GM12878 (cell line): ENCODE results near the gene HPSE2. TPM values are rescaled to one million over a fixed set of nuclear protein-coding genes. Genes with fewer than 3 reads are reported as not detected.

ENCODE experiments used
- ATAC-seq: fragments of 200-7000 bp; cut with Tn5 transposase; 3 replicates; pipeline ENCODE4 v1.9.1; 2020; ENCODE audit warnings: mild to moderate bottlenecking, moderate library complexity
- BruUV-seq: library from RNA; stranded (reverse); fragments of 400-500 nt; replicated peaks from 2 replicates; lab custom pipeline; 2021; lab: Mats Ljungman, UMichigan
- CTCF ChIA-PET: fragments of 300-600 bp; sonication (Branson Sonifier 250); formaldehyde crosslinking; extraction: SDS; loops from one replicate; lab custom pipeline; 2021; ENCODE audit warnings: inconsistent platforms; lab: Yijun Ruan, JAX
- POLR2A ChIA-PET: fragments of 350-600 bp; formaldehyde crosslinking; extraction: SDS; loops from one replicate; lab custom pipeline; 2021; ENCODE audit warnings: inconsistent platforms; lab: Charles Lee
- RAD21 ChIA-PET: fragments of 300-600 bp; sonication (Branson Sonifier 250); formaldehyde crosslinking; loops from one replicate; lab custom pipeline; 2023; ENCODE audit warnings: antibody characterized with exemption; ENCODE audit not compliant: unreplicated experiment; lab: Charles Lee
- SMC1A ChIA-PET: fragments of 300-600 bp; sonication (Branson Sonifier 250); formaldehyde crosslinking; loops from one replicate; lab custom pipeline; 2023; ENCODE audit not compliant: unreplicated experiment, uncharacterized antibody; lab: Charles Lee
- DNase-seq: peaks from one replicate; pipeline ENCODE4 v3.0.0-alpha.2; 2011; ENCODE audit warnings: low read depth, low spot score
- FAIRE-seq: peaks from 3 replicates; lab custom pipeline; 2011; peaks lifted over from hg19 to GRCh38; lab: Jason Lieb, UNC
- H2AFZ ChIP-seq: 2 replicates; pipeline ENCODE4 v1.6.0; 2011; ENCODE audit warnings: low read depth, low read length, control low read depth; ENCODE audit not compliant: control insufficient read depth
- H3K27ac ChIP-seq: 2 replicates; pipeline ENCODE4 v1.5.1; 2011; ENCODE audit warnings: control low read depth; ENCODE audit not compliant: control insufficient read depth, insufficient read depth
- H3K27me3 ChIP-seq, 2 experiments: replicated peaks in 1 of 2; 2 replicates each; pipeline versions ENCODE4 v1.6.0 to v1.6.1; 2011; ENCODE audit warnings: low read length in 1 of 2; ENCODE audit not compliant: control insufficient read depth in 2 of 2, insufficient read depth in 2 of 2
- H3K36me3 ChIP-seq, 2 experiments: 2 replicates each; pipeline ENCODE4 v1.5.1; 2011; ENCODE audit warnings: low read length in 1 of 2; ENCODE audit not compliant: control insufficient read depth in 2 of 2, insufficient read depth in 2 of 2
- H3K4me1 ChIP-seq: 2 replicates; pipeline ENCODE4 v1.6.1; 2011; ENCODE audit warnings: mild to moderate bottlenecking, low read length, moderate library complexity, mixed read lengths; ENCODE audit not compliant: control insufficient read depth, insufficient read depth
- H3K4me2 ChIP-seq: 2 replicates; pipeline ENCODE4 v1.6.0; 2011; ENCODE audit warnings: control low read depth; ENCODE audit not compliant: control insufficient read depth, insufficient read depth
- H3K4me3 ChIP-seq: fragments of 200-600 bp; sonication (generic); 2 replicates; pipeline ENCODE4 v1.5.1; 2016
- H3K79me2 ChIP-seq: 2 replicates; pipeline ENCODE4 v1.6.0; 2011; ENCODE audit warnings: low read length; ENCODE audit not compliant: control insufficient read depth, insufficient read depth
- H3K9ac ChIP-seq: 2 replicates; pipeline ENCODE4 v1.8.0; 2011; ENCODE audit warnings: low read length, control low read depth, mixed read lengths; ENCODE audit not compliant: control insufficient read depth, insufficient read depth
- H3K9me3 ChIP-seq: replicated peaks from 3 replicates; pipeline ENCODE4 v1.5.1; 2011; ENCODE audit warnings: mild to moderate bottlenecking, low read length; ENCODE audit not compliant: control insufficient read depth, insufficient read depth
- H4K20me1 ChIP-seq: 2 replicates; pipeline ENCODE4 v1.6.0; 2011; ENCODE audit not compliant: control insufficient read depth, insufficient read depth
- BACH1 ChIP-seq: fragments of 450-650 bp; IDR thresholded peaks from 2 replicates; pipeline ENCODE4 v1.6.1; 2017; ENCODE audit warnings: mild to moderate bottlenecking, borderline replicate concordance
- BCL11A ChIP-seq: IDR thresholded peaks from 2 replicates; pipeline ENCODE4 v1.6.1; 2011; ENCODE audit warnings: low read depth, low read length
- BCLAF1 ChIP-seq: fragments of 450-650 bp; IDR thresholded peaks from 2 replicates; pipeline ENCODE4 v1.6.1; 2017; ENCODE audit warnings: antibody characterized with exemption, mild to moderate bottlenecking, moderate library complexity
- CBFB ChIP-seq: IDR thresholded peaks from 2 replicates; pipeline ENCODE4 v1.6.1; 2016; ENCODE audit warnings: antibody characterized with exemption, low read depth
- ETV6 ChIP-seq, 2 experiments: fragments of 450-650 bp in 1 of 2; IDR thresholded peaks in 1 of 2; conservative IDR thresholded peaks in 1 of 2; 2 replicates each; pipeline ENCODE4 v1.6.1; 2014; ENCODE audit warnings: antibody characterized with exemption in 1 of 2, borderline replicate concordance in 1 of 2, low read depth in 1 of 2, mild to moderate bottlenecking in 1 of 2, moderate library complexity in 1 of 2
- GATAD2B ChIP-seq: fragments of 450-650 bp; conservative IDR thresholded peaks from 2 replicates; pipeline ENCODE4 v1.6.1; 2017; ENCODE audit warnings: low read depth, mild to moderate bottlenecking, moderate library complexity
- HCFC1 ChIP-seq: fragments of 150-350 bp; IDR thresholded peaks from 2 replicates; pipeline ENCODE4 v1.6.1; 2014; ENCODE audit warnings: low read length
- KDM1A ChIP-seq: fragments of 200-600 bp; sonication (generic); IDR thresholded peaks from 2 replicates; pipeline ENCODE4 v1.6.1; 2016; ENCODE audit warnings: borderline replicate concordance
- MEF2A ChIP-seq: IDR thresholded peaks from 2 replicates; pipeline ENCODE4 v1.6.1; 2011; ENCODE audit warnings: low read depth, mild to moderate bottlenecking, low read length, moderate library complexity; ENCODE audit not compliant: insufficient read depth
- NFXL1 ChIP-seq: fragments of 450-650 bp; IDR thresholded peaks from 2 replicates; pipeline ENCODE4 v1.6.1; 2017; ENCODE audit warnings: antibody characterized with exemption, mild to moderate bottlenecking, borderline replicate concordance
- RAD21 ChIP-seq: IDR thresholded peaks from 2 replicates; pipeline ENCODE4 v1.6.1; 2011; ENCODE audit warnings: mild to moderate bottlenecking, low read depth, low read length, moderate library complexity; ENCODE audit not compliant: insufficient read depth
- RB1 ChIP-seq: fragments of 450-650 bp; formaldehyde crosslinking; IDR thresholded peaks from 2 replicates; pipeline ENCODE4 v1.6.1; 2017; ENCODE audit warnings: mild to moderate bottlenecking, borderline replicate concordance
- SREBF2 ChIP-seq: IDR thresholded peaks from 2 replicates; pipeline ENCODE4 v1.6.1; 2012; ENCODE audit warnings: mild to moderate bottlenecking, low read length
- YBX1 ChIP-seq: fragments of 450-650 bp; IDR thresholded peaks from 2 replicates; pipeline ENCODE4 v1.6.1; 2016; ENCODE audit warnings: antibody characterized with exemption
- ZNF207 ChIP-seq: fragments of 450-650 bp; IDR thresholded peaks from 2 replicates; pipeline ENCODE4 v1.6.1; 2014; ENCODE audit warnings: antibody characterized with exemption, mild to moderate bottlenecking, borderline replicate concordance
- ZNF274 ChIP-seq: IDR thresholded peaks from one replicate; pipeline ENCODE4 v1.8.0; 2011; ENCODE audit not compliant: insufficient read length, insufficient read depth
- ZNF622 ChIP-seq: fragments of 450-650 bp; IDR thresholded peaks from 2 replicates; pipeline ENCODE4 v1.6.1; 2017; ENCODE audit warnings: mild to moderate bottlenecking, inconsistent platforms
- ZNF687 ChIP-seq: fragments of 450-650 bp; IDR thresholded peaks from 2 replicates; pipeline ENCODE4 v1.6.1; 2017; ENCODE audit warnings: mild to moderate bottlenecking, moderate library complexity
- WGBS: methylation state at CpG from one replicate; pipeline ENCODE4 v1.1.6; 2016; ENCODE audit warnings: low lambda C conversion rate; ENCODE audit not compliant: insufficient replicate concordance, insufficient coverage; ENCODE audit errors: missing lambda C conversion rate; 5-methylcytosine and 5-hydroxymethylcytosine counted together
- in situ Hi-C: fragments of 300-500 bp; cut with MboI; formaldehyde crosslinking; loops from 9 replicates; pipeline ENCODE4 v1.14.3; 2018; ENCODE audit warnings: mixed read lengths
- intact Hi-C: fragments of 100-400 bp; cut with micrococcal nuclease; formaldehyde crosslinking; loops from one replicate; pipeline ENCODE4 v1.14.2; 2022; ENCODE audit not compliant: unreplicated experiment
- polyA plus RNA-seq, 11 experiments: library from polyadenylated mRNA; depleted of rRNA in 4 of 11; unstranded in 6 of 11; stranded (reverse) in 5 of 11; fragments of >200 nt; fragmentation: Nextera tagmentation in 4 of 11; fragmentation: Illumina TruSeq in 1 of 11; extraction: Ambion mirVana in 4 of 11; extraction: Trizol in 1 of 11; gene quantifications; 1 replicate in 1 of 11; 2 replicates in 10 of 11; pipeline versions ENCODE4 v1.2.1 to v1.2.3, GENCODE V29; 2011 to 2016; ENCODE audit warnings: inconsistent platforms in 2 of 11, missing spikeins in 2 of 11, low read depth in 1 of 11
- total RNA-seq, 4 experiments: library from RNA; depleted of rRNA in 3 of 4; stranded (reverse); fragments of >200 nt in 3 of 4; fragmentation: Illumina TruSeq in 1 of 4; extraction: Trizol in 1 of 4; gene quantifications; 2 replicates each; pipeline versions ENCODE4 v1.2.1 to v1.2.3, GENCODE V29; 2013 to 2021

The HPSE2 gene
- total and polyA plus RNA-seq, 10 of the 15 experiments (the other 5 are each of a cell fraction or from before 2014, with no cell fraction given), result 0.06 TPM; not detected in 9

GRCh38 chr10:98519841-98520240, 715.8 kb downstream of the HPSE2 start:
- WGBS, result 20% methylated on average over 2 of the region's 2 CpGs
- in situ Hi-C loops (no loop called here), intact Hi-C loops (no loop called here)
- no peak overlapping the region for H3K4me3 ChIP-seq
- H3K4me1 ChIP-seq, result no peaks in the 10 kb centered on the region
- DNase-seq (no peak), ATAC-seq (no peak), FAIRE-seq (no peak)
- SMC1A ChIA-PET, result no interaction called here
- H2AFZ ChIP-seq, result no peak overlapping the region
- BruUV-seq, result no TSS peak
- no peaks in the 10 kb centered on the region for H4K20me1 ChIP-seq
- H3K36me3 ChIP-seq, result no peaks in the 10 kb centered on the region
- no peak for TF ChIP-seq ZNF207
- no peak for TF ChIP-seq RAD21
- TF ChIP-seq BACH1, result no peak
- no peak for TF ChIP-seq NFXL1
- TF ChIP-seq RB1, result no peak
- TF ChIP-seq ETV6 (conservative IDR thresholded peaks at IDR 0.05 in 1 of 2, IDR thresholded peaks at IDR 0.05 in 1 of 2; ENCODE audit: borderline replicate concordance in 1 of 2, low read depth in 1 of 2), result no peak
- TF ChIP-seq YBX1, result no peak
- TF ChIP-seq SREBF2, result no peak
- no peak for TF ChIP-seq CBFB
- TF ChIP-seq ZNF687, result no peak
- TF ChIP-seq BCL11A, result no peak
- no peak for TF ChIP-seq KDM1A
- TF ChIP-seq MEF2A, result no peak
- no peak for TF ChIP-seq ZNF274
- TF ChIP-seq BCLAF1, result no peak
- no peak for TF ChIP-seq HCFC1
- TF ChIP-seq GATAD2B, result no peak
- no peak for TF ChIP-seq ZNF622
- RAD21 ChIA-PET, result no interaction called here
- CTCF ChIA-PET, result no interaction called here
- H3K9me3 ChIP-seq, result no peaks in the 10 kb centered on the region
- no peaks in the 10 kb centered on the region; a peak in 1 of 4 replicates for H3K27me3 ChIP-seq
- H3K9ac ChIP-seq, result no peak overlapping the region
- H3K27ac ChIP-seq, result no peak overlapping the region
- POLR2A ChIA-PET, result no interaction called here
- H3K79me2 ChIP-seq, result no peaks in the 10 kb centered on the region
- no peak overlapping the region for H3K4me2 ChIP-seq
